AG04449 (cell line): Measurements from ENCODE around the gene TM9SF1.
A peak's percentile ranks its signal among the peaks of the same experiment; 100 is the strongest.

Source experiments
- CTCF ChIA-PET: fragments of 350-600 bp; formaldehyde crosslinking; extraction: SDS; loops from one replicate; lab custom pipeline; 2021; ENCODE audit warnings: antibody characterized with exemption; lab: Yijun Ruan, JAX
- POLR2A ChIA-PET: fragments of 400-600, 350-600 bp; formaldehyde crosslinking; extraction: SDS; loops from one replicate; lab custom pipeline; 2020; ENCODE audit warnings: antibody characterized with exemption, inconsistent platforms; lab: Yijun Ruan, JAX
- DNase-seq: peaks from one replicate; pipeline ENCODE4 v3.0.0-alpha.2; 2010; ENCODE audit warnings: low read depth, low spot score
- H3K4me3 ChIP-seq: 2 replicates; pipeline ENCODE4 v1.5.1; 2011; ENCODE audit warnings: low read depth, mild to moderate bottlenecking, control low read depth, low read length
- TF ChIP-seq, protein P1 (sequence below): IDR thresholded peaks from one replicate; pipeline ENCODE4 v1.5.1; 2011; ENCODE audit warnings: mild to moderate bottlenecking, moderate library complexity, low read length, control low read depth, inconsistent platforms; ENCODE audit not compliant: insufficient read depth; ENCODE audit errors: missing control alignments

Gene TM9SF1

DNA sequence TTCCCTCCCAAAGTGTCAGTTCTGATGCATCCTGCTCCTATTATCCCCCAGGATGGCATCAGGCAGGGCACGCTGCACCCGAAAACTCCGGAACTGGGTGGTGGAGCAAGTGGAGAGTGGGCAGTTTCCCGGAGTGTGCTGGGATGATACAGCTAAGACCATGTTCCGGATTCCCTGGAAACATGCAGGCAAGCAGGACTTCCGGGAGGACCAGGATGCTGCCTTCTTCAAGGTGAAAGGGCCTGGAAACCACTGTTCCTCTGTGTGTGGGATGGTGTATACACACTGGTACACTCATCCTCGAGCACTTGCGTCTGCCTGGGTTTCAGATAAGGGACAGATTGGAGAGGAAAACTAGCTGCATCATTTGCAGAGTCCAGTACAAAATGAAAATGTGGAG, 33.1 kb downstream of the TM9SF1 start:
- TF ChIP-seq, protein P1, sequence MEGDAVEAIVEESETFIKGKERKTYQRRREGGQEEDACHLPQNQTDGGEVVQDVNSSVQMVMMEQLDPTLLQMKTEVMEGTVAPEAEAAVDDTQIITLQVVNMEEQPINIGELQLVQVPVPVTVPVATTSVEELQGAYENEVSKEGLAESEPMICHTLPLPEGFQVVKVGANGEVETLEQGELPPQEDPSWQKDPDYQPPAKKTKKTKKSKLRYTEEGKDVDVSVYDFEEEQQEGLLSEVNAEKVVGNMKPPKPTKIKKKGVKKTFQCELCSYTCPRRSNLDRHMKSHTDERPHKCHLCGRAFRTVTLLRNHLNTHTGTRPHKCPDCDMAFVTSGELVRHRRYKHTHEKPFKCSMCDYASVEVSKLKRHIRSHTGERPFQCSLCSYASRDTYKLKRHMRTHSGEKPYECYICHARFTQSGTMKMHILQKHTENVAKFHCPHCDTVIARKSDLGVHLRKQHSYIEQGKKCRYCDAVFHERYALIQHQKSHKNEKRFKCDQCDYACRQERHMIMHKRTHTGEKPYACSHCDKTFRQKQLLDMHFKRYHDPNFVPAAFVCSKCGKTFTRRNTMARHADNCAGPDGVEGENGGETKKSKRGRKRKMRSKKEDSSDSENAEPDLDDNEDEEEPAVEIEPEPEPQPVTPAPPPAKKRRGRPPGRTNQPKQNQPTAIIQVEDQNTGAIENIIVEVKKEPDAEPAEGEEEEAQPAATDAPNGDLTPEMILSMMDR, result no peak
- no peak for DNase-seq
- peak overlapping the region; percentile 93 for H3K4me3 ChIP-seq
- ChIA-PET POLR2A (interaction anchor here (0.7 to 2.7 kb wide), 9 partner anchors 8 to 80 kb away, joined by 3 to 9 read pairs (median 5); partner anchors contain the start of genes DCAF11, IPO4, NRL and PSME2), CTCF (interaction anchor here (1.1 to 6.9 kb wide), 18 partner anchors 8 to 147 kb away, joined by 3 to 165 read pairs (median 17); partner anchors contain the start of genes DCAF11, DHRS1, EMC9 and IPO4)

DNA sequence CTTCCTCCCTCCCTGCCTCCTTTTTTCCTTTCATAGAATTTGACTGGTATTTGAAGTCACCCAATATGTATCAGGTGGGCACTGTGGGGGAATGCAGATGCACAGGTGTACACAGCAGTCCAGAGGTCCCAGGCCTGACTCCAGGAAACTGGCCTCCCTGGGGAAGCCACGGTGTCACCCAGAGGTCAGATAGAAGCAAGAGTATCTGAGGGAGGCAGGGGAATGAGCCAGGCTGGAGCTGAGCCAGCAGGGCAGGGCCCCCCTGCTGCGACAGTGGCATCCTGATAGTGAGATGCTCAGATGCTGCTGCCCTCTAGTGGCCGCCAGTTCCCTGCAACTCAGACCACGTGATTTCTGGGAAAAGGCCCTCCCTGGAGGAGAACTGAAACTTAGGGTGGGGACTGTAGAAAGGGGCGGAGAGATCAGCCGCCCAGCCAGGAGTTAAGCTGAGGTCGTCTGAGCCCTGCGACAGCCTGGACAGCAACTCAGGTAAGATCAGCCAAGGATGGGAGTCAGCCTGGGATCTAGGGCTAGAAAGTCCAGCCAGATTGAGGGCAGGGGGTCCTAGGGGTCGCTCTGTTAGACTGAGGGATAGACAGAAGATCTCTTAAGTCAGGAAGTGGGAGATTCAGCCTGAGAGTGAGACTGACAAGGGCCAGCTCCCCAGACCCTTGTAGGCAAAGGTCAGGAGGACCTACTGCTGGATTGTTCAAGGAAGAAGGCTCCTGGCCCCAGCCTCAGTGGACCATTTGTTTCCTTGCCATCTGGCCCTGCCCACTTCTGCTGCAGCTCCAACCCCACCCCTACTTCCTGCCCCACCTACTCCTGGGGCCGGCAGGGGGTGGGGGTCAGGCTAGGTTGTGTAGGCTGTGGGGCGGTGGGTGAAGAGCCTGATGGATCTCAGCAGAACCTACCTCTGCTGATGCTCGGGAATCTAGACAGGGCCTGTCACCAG, 34.1 kb downstream of the TM9SF1 start, which contains the start of gene IRF9:
TSS of gene IRF9 (plus strand) at position 416 of the 955 bp plus-strand sequence. CDS start 880 bp downstream, outside the sequence.
- ChIA-PET POLR2A (interaction anchor here (0.6 to 2.7 kb wide), 11 partner anchors 9 to 81 kb away, joined by 3 to 13 read pairs (median 5); partner anchors contain the start of genes DCAF11, EMC9, NRL and PCK2), CTCF (interaction anchor here (0.6 to 6.9 kb wide), 39 partner anchors 9 to 147 kb away, joined by 3 to 165 read pairs (median 4); partner anchors contain the start of genes CIDEB, DCAF11, DHRS1 and EMC9)
- TF ChIP-seq, protein P1, result peak; percentile 98
- peak; percentile 72 for DNase-seq
- H3K4me3 ChIP-seq, result peak within 1 kb of the TSS; percentile 93

DNA sequence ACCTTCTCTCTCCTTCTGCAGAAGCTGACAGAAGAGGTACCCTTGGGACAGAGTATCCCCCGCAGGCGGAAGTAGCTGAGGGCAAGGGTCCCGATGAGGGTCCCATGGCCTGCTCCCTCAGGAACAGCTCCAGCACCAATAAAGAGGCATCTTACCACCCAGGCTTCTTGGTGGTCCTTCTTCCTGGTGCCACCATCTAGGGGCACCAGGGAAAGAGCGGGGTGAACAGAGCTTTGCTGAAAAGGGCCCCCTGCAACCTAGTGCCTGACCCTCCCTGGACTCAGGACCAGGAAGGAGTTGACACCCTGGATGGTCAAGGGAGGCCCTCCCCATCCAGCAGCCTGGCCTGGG, 34.8 kb downstream of the TM9SF1 start:
- CTCF ChIA-PET, result interaction anchor here (0.8 to 6.9 kb wide), 24 partner anchors 9 to 137 kb away, joined by 3 to 165 read pairs (median 12); partner anchors contain the start of genes DCAF11, DHRS1, EMC9 and IPO4
- DNase-seq, result no peak
- H3K4me3 ChIP-seq, result no peak overlapping the region
- TF ChIP-seq, protein P1, result no peak
- POLR2A ChIA-PET, result interaction anchor here (1.6 to 2.7 kb wide), 4 partner anchors 9 to 66 kb away, joined by 5 to 13 read pairs (median 8); partner anchors contain the start of genes EMC9, PCK2, PSME2 and RNF31

DNA sequence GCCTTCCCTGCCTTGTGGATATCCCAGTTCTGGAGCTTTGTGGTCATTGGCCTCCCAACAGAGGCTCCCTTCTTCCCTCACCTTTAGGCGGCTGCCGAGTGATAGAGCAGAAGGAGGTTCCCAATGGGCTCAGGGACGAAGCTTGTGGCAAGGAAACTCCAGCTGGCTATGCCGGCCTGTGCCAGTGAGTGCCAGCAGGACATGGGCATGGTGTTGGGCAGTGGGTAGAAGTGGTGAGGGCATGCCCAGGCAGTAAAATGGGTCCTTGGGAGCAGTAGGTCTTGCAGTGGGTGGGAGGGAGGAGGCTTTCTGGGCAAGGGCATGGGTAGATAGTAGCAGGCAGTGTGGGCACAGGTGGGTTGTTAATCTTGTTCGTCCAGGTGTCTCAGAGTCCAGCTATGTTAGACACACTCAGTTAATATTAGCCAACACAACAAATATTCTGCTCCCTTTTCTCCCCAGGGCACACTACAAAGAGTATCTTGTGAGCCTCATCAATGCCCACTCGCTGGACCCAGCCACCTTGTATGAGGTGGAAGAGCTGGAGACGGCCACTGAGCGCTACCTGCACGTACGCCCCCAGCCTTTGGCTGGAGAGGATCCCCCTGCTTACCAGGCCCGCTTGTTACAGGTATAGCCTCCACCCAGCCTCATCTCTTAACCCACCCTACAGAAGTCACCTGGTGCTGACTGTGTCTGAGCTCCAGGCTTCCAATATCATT, 35.3 kb downstream of the TM9SF1 start:
- CTCF ChIA-PET, result interaction anchor here (0.7 to 6.9 kb wide), 22 partner anchors 10 to 148 kb away, joined by 3 to 165 read pairs (median 15); partner anchors contain the start of genes CIDEB, DCAF11, DHRS1 and EMC9
- POLR2A ChIA-PET, result interaction anchor here (1.1 to 2.7 kb wide), 5 partner anchors 9 to 66 kb away, joined by 4 to 13 read pairs (median 8); partner anchors contain the start of genes EMC9, PCK2, PSME2 and RNF31
- no peak for DNase-seq
- TF ChIP-seq, protein P1, result no peak
- H3K4me3 ChIP-seq, result no peak overlapping the region

DNA sequence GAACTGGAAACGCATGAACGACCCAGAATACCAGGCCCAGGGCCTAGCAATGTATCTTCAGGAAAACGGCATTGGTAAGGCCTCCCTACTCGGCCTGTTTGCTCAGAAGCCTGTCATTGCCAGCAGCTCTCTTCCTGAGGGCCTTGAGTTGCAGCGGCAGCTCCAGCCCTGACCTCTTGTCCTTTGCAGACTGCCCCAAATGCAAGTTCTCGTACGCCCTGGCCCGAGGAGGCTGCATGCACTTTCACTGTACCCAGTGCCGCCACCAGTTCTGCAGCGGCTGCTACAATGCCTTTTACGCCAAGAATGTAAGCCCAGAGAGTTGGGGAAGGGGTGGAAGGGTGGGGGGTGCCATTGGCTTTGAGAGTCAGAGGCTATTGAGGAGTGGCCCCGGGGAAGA, 37.9 kb downstream of the TM9SF1 start:
- no peak overlapping the region for H3K4me3 ChIP-seq
- ChIA-PET CTCF (interaction anchor here (1.2 to 6.9 kb wide), 4 partner anchors 8 to 151 kb away, joined by 3 to 165 read pairs (median 4); partner anchors contain the start of genes CIDEB, PSME2 and RNF31), POLR2A (no interaction called here)
- TF ChIP-seq, protein P1, result no peak
- DNase-seq, result no peak
